Measurements from ENCODE around the gene FILIP1.

- TF ChIP-seq CTCF (IDR thresholded peaks at IDR 0.05; ENCODE audit: insufficient read depth, low read depth, low read length) (no peak), EZH2 (IDR thresholded peaks at IDR 0.05; ENCODE audit: insufficient read depth, low read length) (no peak)
Measured at GRCh38 chr6:75437421-75437891, 56.1 kb downstream of the FILIP1 start.
